ENCODE measurements around the gene HDAC5.

- TF ChIP-seq CTCF (IDR thresholded peaks at IDR 0.05; ENCODE audit: insufficient read depth, low read length) (no peak), POLR2AphosphoS5 (IDR thresholded peaks at IDR 0.05; ENCODE audit: low read depth) (no peak), REST (IDR thresholded peaks at IDR 0.05; ENCODE audit: insufficient replicate concordance, low read depth) (no peak), SPI1 (IDR thresholded peaks at IDR 0.05; ENCODE audit: borderline replicate concordance, low read depth) (no peak), GABPA (IDR thresholded peaks at IDR 0.05; ENCODE audit: low read depth) (no peak)
These were observed 10.9 kb downstream of the HDAC5 start for GRCh38 chr17:44112284-44113280.
